ENCODE results near the gene RBBP9. TPM values are rescaled to one million over a fixed set of nuclear protein-coding genes. Genes with fewer than 3 reads are reported as not detected.

The RBBP9 gene
- total and polyA plus RNA-seq, 12 donors = 5.3 to 46.3 (median 27.0) TPM

- no peaks in the 10 kb centered on the region for H3K27me3 ChIP-seq
- peaks cover 5 to 10% of the 10 kb centered on the region in 2 donors for H3K4me1 ChIP-seq (replicated peaks in 1 of 2)
- H3K9me3 ChIP-seq (replicated peaks in 1 of 3) = no peaks in the 10 kb centered on the region
- TF ChIP-seq POLR2A (IDR thresholded peaks at IDR 0.05) = no peak
- TF ChIP-seq CTCF (IDR thresholded peaks at IDR 0.05) = no peak
- no peak overlapping the region for H3K4me3 ChIP-seq
- peaks cover 0 to 24% of the 10 kb centered on the region in 2 donors for H3K36me3 ChIP-seq (replicated peaks in 1 of 2)
- intact Hi-C loops (cut with DNase I) = no loop called here
- DNase-seq = peak in 2 of 7 donors; percentile 30 to 31
- no peak overlapping the region for H3K27ac ChIP-seq
Observed at GRCh38 chr20:18515973-18516372, 18.9 kb upstream of the RBBP9 start.

GRCh38 chr20:18514127-18514526, 17.1 kb upstream of the RBBP9 start:
- Histone ChIP-seq H3K27ac (peak overlapping the region in 1 of 5 donors; percentile 12), H3K9me3 (replicated peaks in 1 of 3) (no peaks in the 10 kb centered on the region), H3K4me3 (no peak overlapping the region), H3K27me3 (no peaks in the 10 kb centered on the region), H3K36me3 (replicated peaks in 1 of 2) (peaks cover 0 to 18% of the 10 kb centered on the region in 2 donors), H3K4me1 (replicated peaks in 1 of 2) (peaks cover 8 to 24% of the 10 kb centered on the region in 2 donors)
- TF ChIP-seq CTCF (IDR thresholded peaks at IDR 0.05) (no peak), POLR2A (IDR thresholded peaks at IDR 0.05) (no peak)
- WGBS, 4 donors = 83 to 88% (median 86%) methylated on average over 3 to 5 of the region's 5 CpGs
- no peak for DNase-seq
- intact Hi-C loops (cut with DNase I) = no loop called here

- 80 to 86% (median 83%) methylated on average over 7 of the region's 7 CpGs for WGBS, 4 donors
- Histone ChIP-seq H3K27ac (no peak overlapping the region), H3K4me1 (replicated peaks in 1 of 2) (peaks cover 11 to 33% of the 10 kb centered on the region in 2 donors), H3K9me3 (replicated peaks in 1 of 3) (no peaks in the 10 kb centered on the region), H3K4me3 (no peak overlapping the region), H3K27me3 (no peaks in the 10 kb centered on the region), H3K36me3 (replicated peaks in 1 of 2) (peaks cover 0 to 18% of the 10 kb centered on the region in 2 donors)
- DNase-seq = no peak
- intact Hi-C loops (cut with DNase I) = no loop called here
- TF ChIP-seq POLR2A (IDR thresholded peaks at IDR 0.05) (no peak), CTCF (IDR thresholded peaks at IDR 0.05) (no peak)
Observed at GRCh38 chr20:18513208-18513607, 16.2 kb upstream of the RBBP9 start.

- intact Hi-C loops (cut with DNase I) = no loop called here
- Histone ChIP-seq H3K27me3 (no peaks in the 10 kb centered on the region), H3K4me1 (replicated peaks in 1 of 2) (peaks cover 11 to 38% of the 10 kb centered on the region in 2 donors), H3K9me3 (replicated peaks in 1 of 3) (no peaks in the 10 kb centered on the region), H3K36me3 (replicated peaks in 1 of 2) (peaks cover 0 to 10% of the 10 kb centered on the region in 2 donors), H3K27ac (no peak overlapping the region), H3K4me3 (no peak overlapping the region)
- DNase-seq = no peak
- TF ChIP-seq CTCF (IDR thresholded peaks at IDR 0.05) = no peak
- no peak for TF ChIP-seq POLR2A (IDR thresholded peaks at IDR 0.05)
- WGBS, 4 donors = 72 to 88% (median 84%) methylated on average over 1 of the region's 1 CpG
Observed at GRCh38 chr20:18511571-18511970, 14.5 kb upstream of the RBBP9 start.

Measured in adrenal gland (tissue), 12 donors.